HG03575 (cell line): Measurements from ENCODE around the gene DNAH17.

Experiments
- ATAC-seq: cut with Tn5 transposase; IDR thresholded peaks from one replicate; pipeline ENCODE4 v1.9.1; 2021; ENCODE audit not compliant: unreplicated experiment, insufficient number of reproducible peaks, low FRiP score; ENCODE audit errors: extremely low read depth

Gene DNAH17

GRCh38 chr17:78605886-78606285 is 28.7 kb upstream of the DNAH17 start:
- no peak for ATAC-seq

- no peak for ATAC-seq
Measured at GRCh38 chr17:78605429-78605828, 28.2 kb upstream of the DNAH17 start.

- no peak for ATAC-seq
Measured at GRCh38 chr17:78602246-78602645, 25.1 kb upstream of the DNAH17 start.

- no peak for ATAC-seq
Measured at GRCh38 chr17:78601577-78602190, 24.5 kb upstream of the DNAH17 start.

GRCh38 chr17:78600181-78600721 is 23.1 kb upstream of the DNAH17 start:
- ATAC-seq, result no peak

GRCh38 chr17:78599419-78599818 is 22.2 kb upstream of the DNAH17 start:
- ATAC-seq, result no peak

GRCh38 chr17:78598013-78598471 is 20.8 kb upstream of the DNAH17 start:
- ATAC-seq, result no peak

GRCh38 chr17:78596871-78597764 is 19.9 kb upstream of the DNAH17 start:
- ATAC-seq, result no peak

- no peak for ATAC-seq
Measured at GRCh38 chr17:78595135-78595810, 18.1 kb upstream of the DNAH17 start.

- no peak for ATAC-seq
Measured at GRCh38 chr17:78592991-78593329, 15.8 kb upstream of the DNAH17 start.

GRCh38 chr17:78591263-78591671 is 14.1 kb upstream of the DNAH17 start:
- no peak for ATAC-seq

- no peak for ATAC-seq
Measured at GRCh38 chr17:78589885-78590284, 12.7 kb upstream of the DNAH17 start.

GRCh38 chr17:78589031-78589675 is 12.0 kb upstream of the DNAH17 start:
- ATAC-seq, result no peak

- no peak for ATAC-seq
Measured at GRCh38 chr17:78588258-78589030, 11.2 kb upstream of the DNAH17 start.

GRCh38 chr17:78585006-78585630 is 7.9 kb upstream of the DNAH17 start:
- ATAC-seq, result no peak

GRCh38 chr17:78583091-78583490 is 5.9 kb upstream of the DNAH17 start:
- ATAC-seq, result no peak

- ATAC-seq, result no peak
Measured at GRCh38 chr17:78581304-78581703, 4.1 kb upstream of the DNAH17 start.

- ATAC-seq, result no peak
Measured at GRCh38 chr17:78580277-78580804, 3.1 kb upstream of the DNAH17 start.
